Measurements from ENCODE around the gene RBM20. TPM values are rescaled to one million over a fixed set of nuclear protein-coding genes. Genes with fewer than 3 reads are reported as not detected.

The RBM20 gene
- total and polyA plus RNA-seq, 2 experiments from 2014 or later, result 3.7 to 4.0 TPM

- no peak for TF ChIP-seq EZH2phosphoT487 (IDR thresholded peaks at IDR 0.05; ENCODE audit: low read depth, severe bottlenecking, unreplicated experiment)
- TF ChIP-seq EZH2 (IDR thresholded peaks at IDR 0.05; ENCODE audit: borderline replicate concordance), result no peak
- no peak for TF ChIP-seq CTCF (IDR thresholded peaks at IDR 0.05; ENCODE audit: poor library complexity)
- Histone ChIP-seq H3K9me2 (replicated peaks; ENCODE audit: insufficient read depth) (no peaks in the 10 kb centered on the region), H3K4me2 (peak overlapping the region; percentile 38), H3K27ac (no peak overlapping the region), H3K4me1 (ENCODE audit: insufficient read depth) (no peaks in the 10 kb centered on the region), H3K9me3 (ENCODE audit: low read depth) (no peaks in the 10 kb centered on the region), H3K79me2 (no peaks in the 10 kb centered on the region), H2AFZ (peak overlapping the region; percentile 38), H3K4me3 (no peak overlapping the region), H3K27me3 (peaks cover 24% of the 10 kb centered on the region), H4K20me1 (ENCODE audit: insufficient read depth, poor library complexity, severe bottlenecking) (no peaks in the 10 kb centered on the region), H3K36me3 (replicated peaks; ENCODE audit: insufficient read depth, low read depth) (no peaks in the 10 kb centered on the region)
- DNase-seq (ENCODE audit: low spot score), result no peak
- WGBS (ENCODE audit: low lambda C conversion rate, missing lambda C conversion rate), result 48% methylated on average over 12 of the region's 12 CpGs
These were observed 7.2 kb downstream of the RBM20 start for GRCh38 chr10:110651044-110651958.

- Histone ChIP-seq H3K4me1 (ENCODE audit: insufficient read depth) (no peaks in the 10 kb centered on the region), H3K27ac (no peak overlapping the region), H3K36me3 (replicated peaks; ENCODE audit: insufficient read depth, low read depth) (no peaks in the 10 kb centered on the region), H3K79me2 (no peaks in the 10 kb centered on the region), H2AFZ (no peak overlapping the region), H4K20me1 (ENCODE audit: insufficient read depth, poor library complexity, severe bottlenecking) (no peaks in the 10 kb centered on the region), H3K9me2 (replicated peaks; ENCODE audit: insufficient read depth) (peaks cover 3% of the 10 kb centered on the region), H3K4me2 (no peak overlapping the region), H3K9me3 (ENCODE audit: low read depth) (no peaks in the 10 kb centered on the region), H3K4me3 (no peak overlapping the region), H3K27me3 (peaks cover 23% of the 10 kb centered on the region)
- TF ChIP-seq CTCF (IDR thresholded peaks at IDR 0.05; ENCODE audit: poor library complexity), result no peak
- no peak for TF ChIP-seq EZH2phosphoT487 (IDR thresholded peaks at IDR 0.05; ENCODE audit: low read depth, severe bottlenecking, unreplicated experiment)
- TF ChIP-seq EZH2 (IDR thresholded peaks at IDR 0.05; ENCODE audit: borderline replicate concordance), result no peak
- 86% methylated on average over 6 of the region's 6 CpGs for WGBS (ENCODE audit: low lambda C conversion rate, missing lambda C conversion rate)
- no peak for DNase-seq (ENCODE audit: low spot score)
These were observed 8.5 kb downstream of the RBM20 start for GRCh38 chr10:110652475-110653118.

- no peak overlapping the region for H3K27ac ChIP-seq
- no peaks in the 10 kb centered on the region for H3K79me2 ChIP-seq
- no peaks in the 10 kb centered on the region for H3K9me3 ChIP-seq (ENCODE audit: low read depth)
- TF ChIP-seq EZH2phosphoT487 (IDR thresholded peaks at IDR 0.05; ENCODE audit: low read depth, severe bottlenecking, unreplicated experiment) (no peak), CTCF (IDR thresholded peaks at IDR 0.05; ENCODE audit: poor library complexity) (no peak), EZH2 (IDR thresholded peaks at IDR 0.05; ENCODE audit: borderline replicate concordance) (no peak)
- peaks cover 3% of the 10 kb centered on the region for H3K9me2 ChIP-seq (replicated peaks; ENCODE audit: insufficient read depth)
- no peak overlapping the region for H3K4me3 ChIP-seq
- 57% methylated on average over 1 of the region's 1 CpG for WGBS (ENCODE audit: low lambda C conversion rate, missing lambda C conversion rate)
- peaks cover 7% of the 10 kb centered on the region for H3K27me3 ChIP-seq
- no peak for DNase-seq (ENCODE audit: low spot score)
- no peak overlapping the region for H3K4me2 ChIP-seq
- H2AFZ ChIP-seq, result no peak overlapping the region
- H3K36me3 ChIP-seq (replicated peaks; ENCODE audit: insufficient read depth, low read depth), result no peaks in the 10 kb centered on the region
- H4K20me1 ChIP-seq (ENCODE audit: insufficient read depth, poor library complexity, severe bottlenecking), result no peaks in the 10 kb centered on the region
- no peaks in the 10 kb centered on the region for H3K4me1 ChIP-seq (ENCODE audit: insufficient read depth)
These were observed 11.2 kb downstream of the RBM20 start for GRCh38 chr10:110655320-110655719.

Data from hepatocyte (in vitro differentiated cells).